HepG2 (cell line): ENCODE results near the gene PPP1R14D. TPM values are rescaled to one million over a fixed set of nuclear protein-coding genes. Genes with fewer than 3 reads are reported as not detected.

Source experiments
- ATAC-seq: fragments of 200-7000 bp; cut with Tn5 transposase; 3 replicates; pipeline ENCODE4 v1.9.1; 2020; ENCODE audit warnings: mild to moderate bottlenecking, moderate library complexity
- BruUV-seq: library from RNA; stranded (reverse); fragments of 400-500 nt; replicated peaks from 2 replicates; lab custom pipeline; 2021; lab: Mats Ljungman, UMichigan
- CTCF ChIA-PET: fragments of 300-600 bp; formaldehyde crosslinking; extraction: SDS; loops from one replicate; lab custom pipeline; 2021; ENCODE audit warnings: low total read pairs, inconsistent platforms, low intra/inter-chr PET ratio; lab: Yijun Ruan, JAX
- POLR2A ChIA-PET: fragments of 350-600 bp; sonication (Branson Sonifier 250); formaldehyde crosslinking; loops from one replicate; lab custom pipeline; 2020; ENCODE audit warnings: antibody characterized with exemption, inconsistent platforms; lab: Yijun Ruan, JAX
- DNase-seq: peaks from one replicate; pipeline ENCODE4 v3.0.0-alpha.2; 2015; ENCODE audit warnings: low spot score
- FAIRE-seq: peaks from 3 replicates; lab custom pipeline; 2011; peaks lifted over from hg19 to GRCh38; lab: Jason Lieb, UNC
- H2AFZ ChIP-seq: one replicate; pipeline ENCODE4 v1.6.1; 2011; ENCODE audit warnings: low read length, inconsistent platforms
- H3K27ac ChIP-seq: fragments of 300-600 bp; 3 replicates; pipeline ENCODE4 v1.8.0; 2011; ENCODE audit warnings: mixed run types, mild to moderate bottlenecking, mixed read lengths, low read length, inconsistent platforms; ENCODE audit not compliant: insufficient read depth; ENCODE audit errors: extremely low read length
- H3K27me3 ChIP-seq, 2 experiments: fragments of 200-600 bp in 1 of 2; 2 replicates in 1 of 2; 3 replicates in 1 of 2; pipeline versions ENCODE4 v1.6.0 to v1.8.0; 2011; ENCODE audit warnings: low read length in 2 of 2, mild to moderate bottlenecking in 2 of 2, moderate library complexity in 2 of 2, inconsistent platforms in 1 of 2; ENCODE audit not compliant: insufficient read depth in 2 of 2, control insufficient read depth in 1 of 2
- H3K36me3 ChIP-seq, 2 experiments: fragments of 200-600 bp in 1 of 2; replicated peaks in 1 of 2; 2 replicates in 1 of 2; 3 replicates in 1 of 2; pipeline versions ENCODE4 v1.5.1 to v1.8.0; 2011; ENCODE audit warnings: low read length in 2 of 2, inconsistent platforms in 1 of 2; ENCODE audit not compliant: insufficient read depth in 2 of 2, control insufficient read depth in 1 of 2
- H3K4me1 ChIP-seq: 2 replicates; pipeline ENCODE4 v1.5.1; 2012; ENCODE audit warnings: low read length, inconsistent platforms; ENCODE audit not compliant: insufficient read depth
- H3K4me2 ChIP-seq: 2 replicates; pipeline ENCODE4 v1.6.0; 2011; ENCODE audit warnings: low read depth, low read length, inconsistent platforms
- H3K4me3 ChIP-seq, 3 experiments: fragments of 200-600 bp in 1 of 3; sonication (generic), shearing (Covaris generic) in 1 of 3; replicated peaks in 1 of 3; 2 replicates each; pipeline ENCODE4 v1.5.1; 2011 to 2016; ENCODE audit warnings: low read length in 3 of 3, inconsistent platforms in 2 of 3, low read depth in 2 of 3, mild to moderate bottlenecking in 2 of 3, control low read depth in 1 of 3, mixed read lengths in 1 of 3; ENCODE audit not compliant: insufficient read depth in 1 of 3
- H3K79me2 ChIP-seq: one replicate; pipeline ENCODE4 v1.6.1; 2011; ENCODE audit warnings: low read length, inconsistent platforms; ENCODE audit not compliant: insufficient read depth
- H3K9ac ChIP-seq: 2 replicates; pipeline ENCODE4 v1.6.0; 2011; ENCODE audit warnings: mild to moderate bottlenecking, low read depth, low read length, inconsistent platforms; ENCODE audit not compliant: insufficient read depth
- H3K9me3 ChIP-seq: 2 replicates; pipeline ENCODE4 v1.5.1; 2012; ENCODE audit warnings: mild to moderate bottlenecking, low read length
- H4K20me1 ChIP-seq: 2 replicates; pipeline ENCODE4 v1.6.0; 2011; ENCODE audit warnings: inconsistent platforms, mild to moderate bottlenecking, low read length, moderate library complexity; ENCODE audit not compliant: insufficient read depth
- CCAR2 ChIP-seq: fragments of 200-400 bp; formaldehyde crosslinking; optimal IDR thresholded peaks from 2 replicates; pipeline ENCODE3; 2018; ENCODE audit warnings: low read depth, mild to moderate bottlenecking, low read length, moderate library complexity
- NFKB2 ChIP-seq: sonication (generic); formaldehyde crosslinking; IDR thresholded peaks from 2 replicates; pipeline ENCODE4 v1.4.0; 2020; ENCODE audit warnings: missing genetic modification reagents, borderline replicate concordance
- PLRG1 ChIP-seq: fragments of 450-650 bp; conservative IDR thresholded peaks from 2 replicates; pipeline ENCODE4 v1.6.1; 2016
- RFX3 ChIP-seq: IDR thresholded peaks from 2 replicates; pipeline ENCODE4 v1.6.1; 2016; ENCODE audit warnings: missing biosample characterization, missing genetic modification reagents
- SALL2 ChIP-seq: sonication (generic); formaldehyde crosslinking; IDR thresholded peaks from 2 replicates; pipeline ENCODE4 v1.8.1; 2023; ENCODE audit warnings: mild to moderate bottlenecking, missing genetic modification reagents, inconsistent platforms
- ZMYM3 ChIP-seq: sonication (generic); formaldehyde crosslinking; IDR thresholded peaks from 2 replicates; pipeline ENCODE4 v1.5.1; 2020; ENCODE audit warnings: mild to moderate bottlenecking, missing genetic modification reagents
- ZNF414 ChIP-seq: sonication (generic); formaldehyde crosslinking; IDR thresholded peaks from 2 replicates; pipeline ENCODE4 v1.5.0; 2020; ENCODE audit warnings: missing genetic modification reagents
- WGBS: methylation state at CpG from one replicate; pipeline ENCODE4 v1.1.6; 2017; ENCODE audit warnings: low lambda C conversion rate; 5-methylcytosine and 5-hydroxymethylcytosine counted together
- in situ Hi-C: cut with HindIII; loops from 2 replicates; pipeline ENCODE4 v1.10.0; 2017; ENCODE audit warnings: low pct_unique_long_range_greater_than_20kb; ENCODE audit not compliant: extremely low pct_ligation_motif_present
- intact Hi-C: fragments of 100-400 bp; cut with micrococcal nuclease; formaldehyde crosslinking; loops from one replicate; pipeline ENCODE4 v1.10.0; 2022; ENCODE audit not compliant: unreplicated experiment
- polyA plus RNA-seq, 8 experiments: library from polyadenylated mRNA; depleted of rRNA in 3 of 8; stranded (reverse) in 7 of 8; unstranded in 1 of 8; fragments of >200 nt; fragmentation: Illumina TruSeq in 4 of 8; extraction: Trizol in 4 of 8; gene quantifications; 2 replicates each; pipeline versions ENCODE4 v1.2.1 to v1.2.3, GENCODE V29; 2011 to 2016; ENCODE audit warnings: low read depth in 4 of 8, missing spikeins in 1 of 8, mixed read lengths in 1 of 8; ENCODE audit not compliant: insufficient read depth in 1 of 8
- total RNA-seq, 5 experiments: library from RNA; depleted of rRNA; stranded (reverse); fragments of >200 nt; fragmentation: Illumina TruSeq; extraction: Trizol; gene quantifications; 2 replicates each; pipeline ENCODE4 v1.2.3, GENCODE V29; 2016; ENCODE audit warnings: low read depth in 1 of 5
- TF ChIP-seq, protein P1 (sequence below): fragments of 450-650 bp; IDR thresholded peaks from 2 replicates; pipeline ENCODE4 v1.6.1; 2017; ENCODE audit warnings: mild to moderate bottlenecking

The PPP1R14D gene
- total and polyA plus RNA-seq, 2 of the 13 experiments (the other 11 are each of a cell fraction or from before 2014, with no cell fraction given) = 0.53 to 0.55 TPM

- POLR2A ChIA-PET = no interaction called here
Measured at GRCh38 chr15:40832903-40833302, 4.4 kb upstream of the PPP1R14D start.

DNA sequence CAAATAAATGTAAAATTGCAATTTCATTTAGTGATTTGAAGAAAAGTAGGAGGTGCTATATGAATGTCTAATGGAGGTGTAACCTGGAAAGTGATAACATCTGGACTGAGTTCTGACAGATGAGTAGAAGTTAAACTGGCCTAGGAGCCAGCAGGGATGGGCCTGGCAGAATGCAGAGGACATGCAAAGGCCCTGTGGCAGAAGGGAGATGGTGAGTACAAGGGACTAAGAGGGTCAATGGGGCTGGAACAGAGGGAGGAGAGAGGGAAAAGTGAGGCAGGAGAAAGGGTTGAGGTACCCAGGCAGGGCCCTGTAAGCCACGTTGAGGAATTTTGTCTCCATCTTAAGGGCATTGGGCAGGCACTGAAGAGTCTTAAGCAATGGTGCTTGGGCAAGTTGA, 3.4 kb upstream of the PPP1R14D start:
- BruUV-seq = no TSS peak
- ChIA-PET POLR2A (no interaction called here), CTCF (no interaction called here)
- no peak for ATAC-seq
- TF ChIP-seq ZMYM3 (CRISPR knock-in tag) = 0 out of 2 replicates have a peak, but pooled peaks have one; percentile 42
- TF ChIP-seq, protein P1, sequence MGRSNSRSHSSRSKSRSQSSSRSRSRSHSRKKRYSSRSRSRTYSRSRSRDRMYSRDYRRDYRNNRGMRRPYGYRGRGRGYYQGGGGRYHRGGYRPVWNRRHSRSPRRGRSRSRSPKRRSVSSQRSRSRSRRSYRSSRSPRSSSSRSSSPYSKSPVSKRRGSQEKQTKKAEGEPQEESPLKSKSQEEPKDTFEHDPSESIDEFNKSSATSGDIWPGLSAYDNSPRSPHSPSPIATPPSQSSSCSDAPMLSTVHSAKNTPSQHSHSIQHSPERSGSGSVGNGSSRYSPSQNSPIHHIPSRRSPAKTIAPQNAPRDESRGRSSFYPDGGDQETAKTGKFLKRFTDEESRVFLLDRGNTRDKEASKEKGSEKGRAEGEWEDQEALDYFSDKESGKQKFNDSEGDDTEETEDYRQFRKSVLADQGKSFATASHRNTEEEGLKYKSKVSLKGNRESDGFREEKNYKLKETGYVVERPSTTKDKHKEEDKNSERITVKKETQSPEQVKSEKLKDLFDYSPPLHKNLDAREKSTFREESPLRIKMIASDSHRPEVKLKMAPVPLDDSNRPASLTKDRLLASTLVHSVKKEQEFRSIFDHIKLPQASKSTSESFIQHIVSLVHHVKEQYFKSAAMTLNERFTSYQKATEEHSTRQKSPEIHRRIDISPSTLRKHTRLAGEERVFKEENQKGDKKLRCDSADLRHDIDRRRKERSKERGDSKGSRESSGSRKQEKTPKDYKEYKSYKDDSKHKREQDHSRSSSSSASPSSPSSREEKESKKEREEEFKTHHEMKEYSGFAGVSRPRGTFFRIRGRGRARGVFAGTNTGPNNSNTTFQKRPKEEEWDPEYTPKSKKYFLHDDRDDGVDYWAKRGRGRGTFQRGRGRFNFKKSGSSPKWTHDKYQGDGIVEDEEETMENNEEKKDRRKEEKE = no peak
- no peak for TF ChIP-seq CCAR2
- 4% methylated on average over 1 of the region's 1 CpG for WGBS
- in situ Hi-C loops (no loop called here), intact Hi-C loops (no loop called here)
- Histone ChIP-seq H4K20me1 (no peaks in the 10 kb centered on the region), H3K27ac (no peak overlapping the region), H3K9ac (no peak overlapping the region), H3K9me3 (no peaks in the 10 kb centered on the region), H3K27me3 (no peaks in the 10 kb centered on the region; a peak in 1 of 5 replicates), H3K4me2 (no peak overlapping the region), H3K4me3 (no peak overlapping the region), H3K4me1 (peaks cover 33% of the 10 kb centered on the region), H3K36me3 (no peaks in the 10 kb centered on the region), H3K79me2 (no peaks in the 10 kb centered on the region), H2AFZ (no peak overlapping the region)
- FAIRE-seq = no peak
- DNase-seq = no peak

More at GRCh38 chr15:40832903-40833302, 4.4 kb upstream of the PPP1R14D start:
- in situ Hi-C loops (no loop called here), intact Hi-C loops (no loop called here)
- peaks cover 25% of the 10 kb centered on the region for H3K4me1 ChIP-seq
- no peaks in the 10 kb centered on the region; a peak in 2 of 5 replicates for H3K27me3 ChIP-seq
- no peak overlapping the region for H3K4me3 ChIP-seq
- no TSS peak for BruUV-seq
- no peak overlapping the region for H3K27ac ChIP-seq
- no peaks in the 10 kb centered on the region for H3K9me3 ChIP-seq
- no peak for DNase-seq
- CTCF ChIA-PET = no interaction called here
- FAIRE-seq = no peak
- H4K20me1 ChIP-seq = no peaks in the 10 kb centered on the region
- H2AFZ ChIP-seq = no peak overlapping the region
- no peaks in the 10 kb centered on the region for H3K36me3 ChIP-seq
- TF ChIP-seq SALL2 (CRISPR knock-in tag) (no peak), NFKB2 (CRISPR knock-in tag) (no peak), RFX3 (CRISPR knock-in tag) (no peak), ZNF414 (no peak), PLRG1 (no peak)
- H3K79me2 ChIP-seq = no peaks in the 10 kb centered on the region
- ATAC-seq = no peak
- no peak overlapping the region for H3K4me2 ChIP-seq
- no peak overlapping the region for H3K9ac ChIP-seq
